Measurements from ENCODE around the gene ADCK1. TPM values are rescaled to one million over a fixed set of nuclear protein-coding genes. Genes with fewer than 3 reads are reported as not detected.

ADCK1 gene
- total and polyA plus RNA-seq, 2 of the 13 experiments (the other 11 are each of a cell fraction or from before 2014, with no cell fraction given): 3.9 to 6.3 TPM

DNA sequence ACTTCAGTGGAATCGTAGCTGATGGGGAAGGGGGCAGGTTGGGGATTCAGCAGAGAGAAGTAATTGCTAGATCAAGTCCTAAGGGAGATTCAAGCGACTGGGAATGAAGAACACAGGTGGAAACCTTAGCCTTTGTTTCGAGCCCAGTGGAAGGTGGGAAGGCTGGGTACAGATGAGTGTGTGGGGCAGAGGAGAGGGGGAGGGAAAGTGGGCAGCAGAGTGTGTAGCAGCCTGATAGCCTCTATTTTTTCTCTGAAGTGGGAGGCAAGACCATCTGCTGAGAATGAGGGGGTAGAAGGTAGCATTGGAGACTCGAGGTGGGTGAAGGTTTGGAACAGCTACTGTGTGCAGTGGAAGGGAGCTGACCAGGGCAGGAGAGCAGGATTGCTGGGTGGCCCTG is 91.0 kb downstream of the ADCK1 start:
- Histone ChIP-seq H4K20me1 (ENCODE audit: insufficient read depth, low read length) (no peaks in the 10 kb centered on the region), H3K36me3 (replicated peaks in 1 of 2; ENCODE audit: control insufficient read depth in 1 of 2, insufficient read depth in 2 of 2, low read length in 2 of 2) (no peaks in the 10 kb centered on the region), H3K4me3 (replicated peaks in 1 of 3; ENCODE audit: insufficient read depth in 1 of 3, low read depth in 2 of 3, low read length in 3 of 3) (no peak overlapping the region), H3K9me3 (ENCODE audit: low read length) (no peaks in the 10 kb centered on the region), H3K9ac (ENCODE audit: insufficient read depth, low read depth, low read length) (no peak overlapping the region), H3K27ac (ENCODE audit: extremely low read length, insufficient read depth, low read length) (no peak overlapping the region), H3K4me1 (ENCODE audit: insufficient read depth, low read length) (peaks cover 2% of the 10 kb centered on the region; the same call in 1 of the 2 replicates), H3K4me2 (ENCODE audit: low read depth, low read length) (no peak overlapping the region), H3K27me3 (ENCODE audit: control insufficient read depth in 1 of 2, insufficient read depth in 2 of 2, low read length in 2 of 2) (no peaks in the 10 kb centered on the region), H3K79me2 (ENCODE audit: insufficient read depth, low read length) (no peaks in the 10 kb centered on the region), H2AFZ (ENCODE audit: low read length) (no peak overlapping the region)
- ChIA-PET CTCF (ENCODE audit: low intra/inter-chr PET ratio, low total read pairs) (no interaction called here), POLR2A (no interaction called here)
- DNase-seq (ENCODE audit: low spot score) (no peak), FAIRE-seq (no peak), ATAC-seq (no peak)
- 65% methylated on average over 4 of the region's 4 CpGs for WGBS (ENCODE audit: low lambda C conversion rate)
- intact Hi-C loops (cut with micrococcal nuclease; ENCODE audit: unreplicated experiment): no loop called here
- BruUV-seq (replicated peaks): no TSS peak
- in situ Hi-C loops (cut with HindIII; ENCODE audit: extremely low pct_ligation_motif_present, low pct_unique_long_range_greater_than_20kb): no loop called here
- TF ChIP-seq, protein P1, sequence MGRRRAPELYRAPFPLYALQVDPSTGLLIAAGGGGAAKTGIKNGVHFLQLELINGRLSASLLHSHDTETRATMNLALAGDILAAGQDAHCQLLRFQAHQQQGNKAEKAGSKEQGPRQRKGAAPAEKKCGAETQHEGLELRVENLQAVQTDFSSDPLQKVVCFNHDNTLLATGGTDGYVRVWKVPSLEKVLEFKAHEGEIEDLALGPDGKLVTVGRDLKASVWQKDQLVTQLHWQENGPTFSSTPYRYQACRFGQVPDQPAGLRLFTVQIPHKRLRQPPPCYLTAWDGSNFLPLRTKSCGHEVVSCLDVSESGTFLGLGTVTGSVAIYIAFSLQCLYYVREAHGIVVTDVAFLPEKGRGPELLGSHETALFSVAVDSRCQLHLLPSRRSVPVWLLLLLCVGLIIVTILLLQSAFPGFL (CRISPR knock-in tag; IDR thresholded peaks at IDR 0.05): no peak
- TF ChIP-seq, protein P2, sequence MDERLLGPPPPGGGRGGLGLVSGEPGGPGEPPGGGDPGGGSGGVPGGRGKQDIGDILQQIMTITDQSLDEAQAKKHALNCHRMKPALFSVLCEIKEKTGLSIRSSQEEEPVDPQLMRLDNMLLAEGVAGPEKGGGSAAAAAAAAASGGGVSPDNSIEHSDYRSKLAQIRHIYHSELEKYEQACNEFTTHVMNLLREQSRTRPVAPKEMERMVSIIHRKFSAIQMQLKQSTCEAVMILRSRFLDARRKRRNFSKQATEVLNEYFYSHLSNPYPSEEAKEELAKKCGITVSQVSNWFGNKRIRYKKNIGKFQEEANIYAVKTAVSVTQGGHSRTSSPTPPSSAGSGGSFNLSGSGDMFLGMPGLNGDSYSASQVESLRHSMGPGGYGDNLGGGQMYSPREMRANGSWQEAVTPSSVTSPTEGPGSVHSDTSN (CRISPR knock-in tag; IDR thresholded peaks at IDR 0.05): no peak
- TF ChIP-seq SKI (IDR thresholded peaks at IDR 0.05; ENCODE audit: partially characterized antibody) (no peak), KMT2B (CRISPR knock-in tag; IDR thresholded peaks at IDR 0.05) (no peak), ZNF879 (CRISPR knock-in tag; IDR thresholded peaks at IDR 0.05) (no peak), CC2D1A (CRISPR knock-in tag; IDR thresholded peaks at IDR 0.05) (no peak), ZNF296 (CRISPR knock-in tag; conservative IDR thresholded peaks at IDR 0.05) (no peak), HOXA3 (CRISPR knock-in tag; IDR thresholded peaks at IDR 0.05) (no peak), ZNF674 (CRISPR knock-in tag; IDR thresholded peaks at IDR 0.05; ENCODE audit: low read depth) (no peak)
- TF ChIP-seq, protein P3, sequence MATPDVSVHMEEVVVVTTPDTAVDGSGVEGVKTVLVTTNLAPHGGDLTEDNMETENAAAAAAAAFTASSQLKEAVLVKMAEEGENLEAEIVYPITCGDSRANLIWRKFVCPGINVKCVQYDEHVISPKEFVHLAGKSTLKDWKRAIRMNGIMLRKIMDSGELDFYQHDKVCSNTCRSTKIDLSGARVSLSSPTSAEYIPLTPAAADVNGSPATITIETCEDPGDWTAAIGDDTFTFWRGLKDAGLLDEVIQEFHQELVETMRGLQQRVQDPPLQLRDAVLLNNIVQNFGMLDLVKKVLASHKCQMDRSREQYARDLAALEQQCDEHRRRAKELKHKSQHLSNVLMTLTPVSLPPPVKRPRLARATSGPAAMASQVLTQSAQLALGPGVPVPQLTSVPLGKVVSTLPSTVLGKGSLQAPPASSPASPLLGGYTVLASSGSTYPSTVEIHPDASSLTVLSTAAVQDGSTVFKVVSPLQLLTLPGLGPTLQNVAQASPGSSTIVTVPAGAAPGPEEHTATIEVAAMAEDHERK (CRISPR knock-in tag; IDR thresholded peaks at IDR 0.05; ENCODE audit: low read depth): no peak
- TF ChIP-seq, protein P4, sequence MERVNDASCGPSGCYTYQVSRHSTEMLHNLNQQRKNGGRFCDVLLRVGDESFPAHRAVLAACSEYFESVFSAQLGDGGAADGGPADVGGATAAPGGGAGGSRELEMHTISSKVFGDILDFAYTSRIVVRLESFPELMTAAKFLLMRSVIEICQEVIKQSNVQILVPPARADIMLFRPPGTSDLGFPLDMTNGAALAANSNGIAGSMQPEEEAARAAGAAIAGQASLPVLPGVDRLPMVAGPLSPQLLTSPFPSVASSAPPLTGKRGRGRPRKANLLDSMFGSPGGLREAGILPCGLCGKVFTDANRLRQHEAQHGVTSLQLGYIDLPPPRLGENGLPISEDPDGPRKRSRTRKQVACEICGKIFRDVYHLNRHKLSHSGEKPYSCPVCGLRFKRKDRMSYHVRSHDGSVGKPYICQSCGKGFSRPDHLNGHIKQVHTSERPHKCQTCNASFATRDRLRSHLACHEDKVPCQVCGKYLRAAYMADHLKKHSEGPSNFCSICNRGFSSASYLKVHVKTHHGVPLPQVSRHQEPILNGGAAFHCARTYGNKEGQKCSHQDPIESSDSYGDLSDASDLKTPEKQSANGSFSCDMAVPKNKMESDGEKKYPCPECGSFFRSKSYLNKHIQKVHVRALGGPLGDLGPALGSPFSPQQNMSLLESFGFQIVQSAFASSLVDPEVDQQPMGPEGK (CRISPR knock-in tag; IDR thresholded peaks at IDR 0.05): no peak
- TF ChIP-seq, protein P5, sequence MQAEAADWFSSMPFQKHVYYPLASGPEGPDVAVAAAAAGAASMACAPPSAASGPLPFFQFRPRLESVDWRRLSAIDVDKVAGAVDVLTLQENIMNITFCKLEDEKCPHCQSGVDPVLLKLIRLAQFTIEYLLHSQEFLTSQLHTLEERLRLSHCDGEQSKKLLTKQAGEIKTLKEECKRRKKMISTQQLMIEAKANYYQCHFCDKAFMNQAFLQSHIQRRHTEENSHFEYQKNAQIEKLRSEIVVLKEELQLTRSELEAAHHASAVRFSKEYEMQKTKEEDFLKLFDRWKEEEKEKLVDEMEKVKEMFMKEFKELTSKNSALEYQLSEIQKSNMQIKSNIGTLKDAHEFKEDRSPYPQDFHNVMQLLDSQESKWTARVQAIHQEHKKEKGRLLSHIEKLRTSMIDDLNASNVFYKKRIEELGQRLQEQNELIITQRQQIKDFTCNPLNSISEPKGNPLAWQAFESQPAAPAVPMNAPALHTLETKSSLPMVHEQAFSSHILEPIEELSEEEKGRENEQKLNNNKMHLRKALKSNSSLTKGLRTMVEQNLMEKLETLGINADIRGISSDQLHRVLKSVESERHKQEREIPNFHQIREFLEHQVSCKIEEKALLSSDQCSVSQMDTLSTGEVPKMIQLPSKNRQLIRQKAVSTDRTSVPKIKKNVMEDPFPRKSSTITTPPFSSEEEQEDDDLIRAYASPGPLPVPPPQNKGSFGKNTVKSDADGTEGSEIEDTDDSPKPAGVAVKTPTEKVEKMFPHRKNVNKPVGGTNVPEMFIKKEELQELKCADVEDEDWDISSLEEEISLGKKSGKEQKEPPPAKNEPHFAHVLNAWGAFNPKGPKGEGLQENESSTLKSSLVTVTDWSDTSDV (CRISPR knock-in tag; IDR thresholded peaks at IDR 0.05): no peak
- TF ChIP-seq, protein P6, sequence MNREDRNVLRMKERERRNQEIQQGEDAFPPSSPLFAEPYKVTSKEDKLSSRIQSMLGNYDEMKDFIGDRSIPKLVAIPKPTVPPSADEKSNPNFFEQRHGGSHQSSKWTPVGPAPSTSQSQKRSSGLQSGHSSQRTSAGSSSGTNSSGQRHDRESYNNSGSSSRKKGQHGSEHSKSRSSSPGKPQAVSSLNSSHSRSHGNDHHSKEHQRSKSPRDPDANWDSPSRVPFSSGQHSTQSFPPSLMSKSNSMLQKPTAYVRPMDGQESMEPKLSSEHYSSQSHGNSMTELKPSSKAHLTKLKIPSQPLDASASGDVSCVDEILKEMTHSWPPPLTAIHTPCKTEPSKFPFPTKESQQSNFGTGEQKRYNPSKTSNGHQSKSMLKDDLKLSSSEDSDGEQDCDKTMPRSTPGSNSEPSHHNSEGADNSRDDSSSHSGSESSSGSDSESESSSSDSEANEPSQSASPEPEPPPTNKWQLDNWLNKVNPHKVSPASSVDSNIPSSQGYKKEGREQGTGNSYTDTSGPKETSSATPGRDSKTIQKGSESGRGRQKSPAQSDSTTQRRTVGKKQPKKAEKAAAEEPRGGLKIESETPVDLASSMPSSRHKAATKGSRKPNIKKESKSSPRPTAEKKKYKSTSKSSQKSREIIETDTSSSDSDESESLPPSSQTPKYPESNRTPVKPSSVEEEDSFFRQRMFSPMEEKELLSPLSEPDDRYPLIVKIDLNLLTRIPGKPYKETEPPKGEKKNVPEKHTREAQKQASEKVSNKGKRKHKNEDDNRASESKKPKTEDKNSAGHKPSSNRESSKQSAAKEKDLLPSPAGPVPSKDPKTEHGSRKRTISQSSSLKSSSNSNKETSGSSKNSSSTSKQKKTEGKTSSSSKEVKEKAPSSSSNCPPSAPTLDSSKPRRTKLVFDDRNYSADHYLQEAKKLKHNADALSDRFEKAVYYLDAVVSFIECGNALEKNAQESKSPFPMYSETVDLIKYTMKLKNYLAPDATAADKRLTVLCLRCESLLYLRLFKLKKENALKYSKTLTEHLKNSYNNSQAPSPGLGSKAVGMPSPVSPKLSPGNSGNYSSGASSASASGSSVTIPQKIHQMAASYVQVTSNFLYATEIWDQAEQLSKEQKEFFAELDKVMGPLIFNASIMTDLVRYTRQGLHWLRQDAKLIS (CRISPR knock-in tag; IDR thresholded peaks at IDR 0.05): no peak

All from HepG2 (cell line).